HG03432 (cell line): ENCODE measurements around the gene REM2.

Experiments
- ATAC-seq: cut with Tn5 transposase; IDR thresholded peaks from one replicate; pipeline ENCODE4 v1.9.1; 2021; ENCODE audit warnings: mild to moderate bottlenecking, moderate library complexity; ENCODE audit not compliant: unreplicated experiment

Gene REM2

GRCh38 chr14:22872833-22873520 lies 10.0 kb upstream of the REM2 start:
- ATAC-seq = no peak

GRCh38 chr14:22875003-22875747 lies 7.8 kb upstream of the REM2 start:
- no peak for ATAC-seq

- ATAC-seq = no peak
Measured at GRCh38 chr14:22875748-22876319, 7.2 kb upstream of the REM2 start.

- ATAC-seq = no peak
Measured at GRCh38 chr14:22877000-22877501, 6.0 kb upstream of the REM2 start.

- ATAC-seq = no peak
Measured at GRCh38 chr14:22878271-22879246, 4.5 kb upstream of the REM2 start.

GRCh38 chr14:22882064-22882463 lies 958 bp upstream of the REM2 start:
- ATAC-seq = no peak

- ATAC-seq = no peak
Measured at GRCh38 chr14:22882529-22883172, 371 bp upstream of the REM2 start.

GRCh38 chr14:22884076-22884737 lies 1.2 kb downstream of the REM2 start:
- ATAC-seq = no peak

- ATAC-seq = no peak
Measured at GRCh38 chr14:22884738-22885523, 1.9 kb downstream of the REM2 start.

- no peak for ATAC-seq
Measured at GRCh38 chr14:22885975-22886374, 3.0 kb downstream of the REM2 start.

- ATAC-seq = peak; percentile 70
Measured at GRCh38 chr14:22886500-22887259, 3.7 kb downstream of the REM2 start.

GRCh38 chr14:22887260-22887989 lies 4.4 kb downstream of the REM2 start:
- peak; percentile 35 for ATAC-seq

- peak; percentile 50 for ATAC-seq
Measured at GRCh38 chr14:22887990-22888378, 5.0 kb downstream of the REM2 start.

GRCh38 chr14:22888662-22889061 lies 5.6 kb downstream of the REM2 start:
- ATAC-seq = no peak

GRCh38 chr14:22890416-22890815 lies 7.4 kb downstream of the REM2 start:
- no peak for ATAC-seq

- ATAC-seq = no peak
Measured at GRCh38 chr14:22892488-22892887, 9.5 kb downstream of the REM2 start.

- ATAC-seq = no peak
Measured at GRCh38 chr14:22893706-22894105, 10.7 kb downstream of the REM2 start.

GRCh38 chr14:22895402-22895801 lies 12.4 kb downstream of the REM2 start:
- no peak for ATAC-seq
